Measurements from ENCODE around the gene DHRS7C. TPM values are rescaled to one million over a fixed set of nuclear protein-coding genes. Genes with fewer than 3 reads are reported as not detected.

The DHRS7C gene
- total RNA-seq, 1 donor from 2014 or later = not detected

GRCh38 chr17:9829343-9829742 lies 38.0 kb upstream of the DHRS7C start:
- Mint-ChIP-seq H3K27me3 (ENCODE audit: low read depth) (no peaks in the 10 kb centered on the region), H3K27ac (no peak overlapping the region), H3K36me3 (no peaks in the 10 kb centered on the region), H3K4me3 (no peak overlapping the region), H3K9me3 (no peaks in the 10 kb centered on the region), H3K4me1 (peaks cover 25% of the 10 kb centered on the region)
- TF ChIP-seq CTCF (IDR thresholded peaks at IDR 0.05; ENCODE audit: unreplicated experiment) = no peak
- DNase-seq (ENCODE audit: low spot score in 2 of 2, unreplicated experiment in 2 of 2) = no peak

GRCh38 chr17:9828296-9829295 lies 37.2 kb upstream of the DHRS7C start:
- H3K9me3 Mint-ChIP-seq = no peaks in the 10 kb centered on the region
- H3K27ac Mint-ChIP-seq = peak overlapping the region; percentile 85
- DNase-seq (ENCODE audit: low spot score in 2 of 2, unreplicated experiment in 2 of 2) = no peak
- TF ChIP-seq CTCF (IDR thresholded peaks at IDR 0.05; ENCODE audit: unreplicated experiment) = no peak
- no peaks in the 10 kb centered on the region for H3K36me3 Mint-ChIP-seq
- peaks cover 25% of the 10 kb centered on the region for H3K4me1 Mint-ChIP-seq
- H3K4me3 Mint-ChIP-seq = no peak overlapping the region
- no peaks in the 10 kb centered on the region for H3K27me3 Mint-ChIP-seq (ENCODE audit: low read depth)

- H3K36me3 Mint-ChIP-seq = no peaks in the 10 kb centered on the region
- DNase-seq (ENCODE audit: low spot score in 2 of 2, unreplicated experiment in 2 of 2) = no peak
- H3K4me3 Mint-ChIP-seq = peak within 1 kb of the TSS; percentile 45
- no peak for TF ChIP-seq CTCF (IDR thresholded peaks at IDR 0.05; ENCODE audit: unreplicated experiment)
- peak within 1 kb of the TSS; percentile 81 for H3K27ac Mint-ChIP-seq
- H3K4me1 Mint-ChIP-seq = peaks cover 28% of the 10 kb centered on the region
- no peaks in the 10 kb centered on the region for H3K9me3 Mint-ChIP-seq
- H3K27me3 Mint-ChIP-seq (ENCODE audit: low read depth) = no peaks in the 10 kb centered on the region
Observed at GRCh38 chr17:9825641-9826150, 34.3 kb upstream of the DHRS7C start, which contains the start of gene GLP2R. TSS of gene GLP2R (plus strand) at chr17:9825924. CDS start at chr17:9826064, 140 bp downstream.

- Mint-ChIP-seq H3K36me3 (no peaks in the 10 kb centered on the region), H3K9me3 (no peaks in the 10 kb centered on the region), H3K4me1 (peaks cover 23% of the 10 kb centered on the region), H3K27me3 (ENCODE audit: low read depth) (no peaks in the 10 kb centered on the region), H3K27ac (no peak overlapping the region), H3K4me3 (no peak overlapping the region)
- DNase-seq (ENCODE audit: low spot score in 2 of 2, unreplicated experiment in 2 of 2) = no peak
- no peak for TF ChIP-seq CTCF (IDR thresholded peaks at IDR 0.05; ENCODE audit: unreplicated experiment)
Observed at GRCh38 chr17:9824797-9825338, 33.5 kb upstream of the DHRS7C start.

GRCh38 chr17:9824094-9824493 lies 32.7 kb upstream of the DHRS7C start:
- H3K27me3 Mint-ChIP-seq (ENCODE audit: low read depth) = no peaks in the 10 kb centered on the region
- H3K36me3 Mint-ChIP-seq = no peaks in the 10 kb centered on the region
- H3K4me3 Mint-ChIP-seq = no peak overlapping the region
- no peak for DNase-seq (ENCODE audit: low spot score in 2 of 2, unreplicated experiment in 2 of 2)
- no peaks in the 10 kb centered on the region for H3K9me3 Mint-ChIP-seq
- no peak for TF ChIP-seq CTCF (IDR thresholded peaks at IDR 0.05; ENCODE audit: unreplicated experiment)
- H3K27ac Mint-ChIP-seq = no peak overlapping the region
- peaks cover 19% of the 10 kb centered on the region for H3K4me1 Mint-ChIP-seq
